DMS 273 (cell line): Measurements from ENCODE around the gene SGTB.
"Not testable (repeated sequence)": the region's sequence is repeated elsewhere in the genome, so short reads cannot be mapped to it uniquely, and the experiment has no call there.

Source experiments
- DNase-seq: peaks from one replicate; lab custom pipeline; 2025; ENCODE audit not compliant: unreplicated experiment; lab: John Stamatoyannopoulos, UW

Gene SGTB

GRCh38 chr5:65674749-65675148 is 47.2 kb downstream of the SGTB start:
- no peak for DNase-seq

- no peak for DNase-seq
These were observed 49.1 kb downstream of the SGTB start for GRCh38 chr5:65672796-65673195.

GRCh38 chr5:65668696-65669095 is 53.2 kb downstream of the SGTB start:
- no peak for DNase-seq

DNA sequence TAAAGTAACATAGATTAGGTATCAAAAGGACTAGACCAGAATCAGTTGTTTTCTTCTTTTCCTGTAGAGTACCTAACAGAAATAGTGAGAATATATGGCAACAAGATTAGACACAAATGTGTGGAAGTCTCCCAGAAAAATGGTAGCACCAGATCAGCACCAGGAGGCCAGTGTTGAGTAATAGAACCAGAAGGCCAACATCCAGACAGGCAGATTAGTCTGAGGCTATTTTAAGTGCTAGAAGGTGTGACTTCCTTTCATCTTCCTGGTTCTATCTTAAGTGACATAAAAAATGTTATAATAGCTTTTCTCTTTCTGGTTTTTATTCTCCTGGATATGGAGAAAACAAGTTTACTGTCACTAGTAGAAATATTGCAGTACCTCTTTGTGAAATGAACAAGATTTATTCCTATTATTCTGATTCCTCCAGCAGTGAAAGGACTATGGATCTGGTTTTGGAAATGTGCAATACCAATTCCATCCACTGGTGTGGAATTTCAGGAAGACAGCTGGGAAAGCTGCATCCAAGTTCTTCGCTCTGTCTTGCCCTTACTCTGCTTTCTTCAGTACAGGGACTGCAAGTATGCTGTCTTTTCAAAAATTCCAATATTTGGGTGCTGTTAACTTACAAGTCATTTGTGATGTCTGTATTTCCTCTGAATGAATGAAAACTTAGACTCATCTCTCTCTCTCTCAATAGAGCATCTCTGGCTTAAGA is 57.9 kb downstream of the SGTB start:
- peak; percentile 38 for DNase-seq

DNA sequence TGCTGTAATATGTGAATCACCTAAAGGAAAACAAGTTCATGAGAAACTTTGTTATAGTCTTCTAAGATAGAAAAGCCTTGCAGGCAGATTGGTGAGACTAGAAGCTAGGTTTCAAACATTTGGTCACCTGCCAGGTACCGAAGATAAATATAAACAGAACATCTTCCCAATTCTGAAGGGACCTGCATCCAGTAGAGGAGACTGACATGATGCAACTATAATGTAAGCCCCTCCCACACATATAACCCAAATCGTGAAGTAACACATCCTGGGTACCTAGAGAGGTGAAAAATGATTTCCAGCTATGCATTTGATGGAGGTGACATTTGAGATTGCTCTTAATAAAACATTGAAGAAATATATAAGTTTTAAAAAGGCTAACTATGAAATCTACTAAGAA is 67.2 kb downstream of the SGTB start:
- DNase-seq: no peak

DNA sequence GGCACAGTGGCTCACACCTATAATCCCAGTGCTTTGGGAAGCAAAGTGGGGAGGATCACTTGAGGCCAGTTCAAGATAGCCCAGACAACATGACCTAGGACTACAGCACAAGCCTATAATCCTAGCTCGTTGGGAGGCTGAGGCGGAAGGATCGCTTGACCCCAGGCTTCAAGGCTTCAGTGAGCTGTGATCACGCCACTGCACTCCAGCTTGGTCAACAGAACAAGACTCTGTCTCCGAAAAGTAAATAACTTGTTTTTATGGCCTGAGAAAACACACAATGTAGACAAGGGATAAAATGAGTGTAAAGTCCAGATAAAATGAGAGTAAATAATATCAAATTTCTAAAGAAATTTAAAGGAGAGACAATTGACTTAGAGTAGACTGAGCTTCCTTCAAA is 70.8 kb downstream of the SGTB start:
- no peak for DNase-seq

DNA sequence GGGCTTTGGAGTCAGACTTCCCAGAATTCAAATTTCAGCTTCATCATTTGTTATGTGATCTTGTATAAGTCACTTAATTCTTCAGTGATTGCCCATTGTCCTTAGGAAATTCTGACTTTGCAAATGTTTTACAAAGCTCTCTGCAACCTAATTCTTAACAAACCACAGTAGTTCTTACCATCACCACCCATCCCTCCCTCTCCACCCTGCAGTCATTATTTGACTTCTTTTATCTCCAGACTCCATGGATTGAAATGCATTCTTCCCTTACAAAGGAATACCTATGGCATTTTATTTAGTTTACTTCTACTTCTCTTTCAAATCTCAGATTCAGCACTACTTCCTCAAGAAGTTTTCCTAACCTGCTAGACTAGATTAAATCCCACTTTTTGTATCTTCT is 74.0 kb downstream of the SGTB start:
- no peak for DNase-seq

DNA sequence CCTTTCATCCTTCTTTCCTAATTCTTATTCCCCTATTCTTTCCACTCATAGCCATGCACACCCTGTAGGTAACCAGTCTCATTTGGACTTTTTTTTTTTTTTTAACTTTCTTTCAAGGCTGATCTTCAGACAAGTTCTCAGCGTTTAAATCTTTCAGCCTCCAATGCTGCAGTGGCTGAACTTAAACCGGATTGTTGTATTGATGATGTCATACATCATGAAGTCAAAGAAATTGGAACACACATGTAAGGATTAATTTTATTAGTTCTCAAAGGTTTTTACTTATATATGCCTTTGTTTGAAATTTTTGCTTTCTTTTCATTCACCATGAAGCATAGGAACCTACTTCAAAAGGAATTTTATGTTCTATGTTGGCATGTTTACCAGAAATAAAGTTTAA is 75.0 kb downstream of the SGTB start:
- no peak for DNase-seq

GRCh38 chr5:65640240-65640639 is 81.7 kb downstream of the SGTB start:
- no peak for DNase-seq

DNA sequence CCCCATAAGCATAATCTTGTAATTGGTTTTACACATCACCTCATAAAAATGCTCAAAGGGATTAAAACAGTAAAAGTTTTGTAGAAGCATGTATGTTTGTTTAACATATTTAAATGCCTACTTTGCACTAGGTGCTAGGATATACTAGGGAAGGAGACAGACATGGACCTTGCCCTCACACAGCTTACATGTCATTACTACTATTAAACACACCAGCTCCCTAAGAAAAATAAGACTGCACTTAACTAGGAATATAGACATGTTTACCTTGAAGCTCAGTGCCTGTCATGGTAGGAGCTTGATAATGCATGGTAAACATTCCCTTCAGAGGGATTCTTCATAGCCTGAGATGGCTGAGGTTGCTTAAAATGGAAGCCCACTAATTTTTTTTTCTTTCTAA is 90.9 kb downstream of the SGTB start:
- no peak for DNase-seq

GRCh38 chr5:65625743-65626142 is 96.2 kb downstream of the SGTB start:
- no peak for DNase-seq

GRCh38 chr5:65624571-65625555 is 97.0 kb downstream of the SGTB start, which contains the start of the genes SHLD3 and TRAPPC13:
Gene SHLD3 (plus strand): TSS chr5:65625027. CDS start chr5:65629588, 4,561 bp downstream.
Gene TRAPPC13 (plus strand): TSS chr5:65625027. CDS start chr5:65625061, 34 bp downstream.
- peak; percentile 95 for DNase-seq

GRCh38 chr5:65624025-65624570 is 97.8 kb downstream of the SGTB start, which contains the start of gene TRIM23:
Gene TRIM23 (minus strand): TSS chr5:65624333. CDS start chr5:65624274, 59 bp downstream.
- DNase-seq: peak; percentile 96

- peak; percentile 39 for DNase-seq
These were observed 98.4 kb downstream of the SGTB start for GRCh38 chr5:65623482-65623881.

DNA sequence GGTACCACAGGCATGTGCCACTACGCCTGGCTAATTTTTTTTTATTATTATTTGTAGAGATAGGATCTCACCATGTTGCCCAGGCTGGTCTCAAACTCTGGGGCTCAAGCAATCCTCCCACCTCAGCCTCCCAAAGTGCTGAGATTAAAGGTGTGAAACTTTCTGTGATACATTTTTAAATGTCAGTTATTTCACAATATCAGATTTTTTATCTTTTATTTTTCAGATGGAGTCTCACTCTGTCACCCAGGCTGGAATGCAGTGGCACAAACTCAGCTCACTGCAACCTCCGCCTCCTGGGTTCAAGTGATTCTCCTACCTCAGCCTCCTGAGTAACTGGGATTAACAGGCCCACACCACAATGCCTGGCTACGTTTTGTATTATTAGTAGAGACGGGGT is 99.9 kb downstream of the SGTB start:
- not testable (repeated sequence) for DNase-seq

DNA sequence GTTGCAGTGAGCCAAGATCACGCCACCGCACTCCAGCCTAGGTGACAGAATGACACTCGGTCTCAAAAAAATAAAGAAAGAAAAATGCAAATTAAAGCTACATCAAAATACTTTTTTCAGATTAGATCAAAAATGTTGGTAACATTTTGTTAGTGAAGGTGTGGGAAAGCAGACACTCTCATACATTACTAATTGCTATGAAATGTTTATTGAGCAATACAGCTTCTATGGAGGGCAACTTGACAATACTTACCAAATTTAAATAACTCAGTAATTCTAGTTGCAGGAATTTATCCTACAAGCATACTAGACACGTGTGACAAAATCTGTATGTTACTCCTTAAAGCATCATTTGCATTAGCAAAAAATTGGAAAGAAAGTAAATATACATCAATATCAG is 101.9 kb downstream of the SGTB start:
- DNase-seq: no peak
